ENCODE measurements around the gene AACS. TPM values are rescaled to one million over a fixed set of nuclear protein-coding genes. Genes with fewer than 3 reads are reported as not detected.
"Not testable (repeated sequence)": the region's sequence is repeated elsewhere in the genome, so short reads cannot be mapped to it uniquely, and the experiment has no call there.

The AACS gene
- polyA plus RNA-seq, 1 experiment, result 27.5 TPM

GRCh38 chr12:125081427-125081826 is 16.2 kb downstream of the AACS start:
- no peak overlapping the region for H3K4me3 ChIP-seq (ENCODE audit: low read depth, low read length)
- TF ChIP-seq, protein P1, sequence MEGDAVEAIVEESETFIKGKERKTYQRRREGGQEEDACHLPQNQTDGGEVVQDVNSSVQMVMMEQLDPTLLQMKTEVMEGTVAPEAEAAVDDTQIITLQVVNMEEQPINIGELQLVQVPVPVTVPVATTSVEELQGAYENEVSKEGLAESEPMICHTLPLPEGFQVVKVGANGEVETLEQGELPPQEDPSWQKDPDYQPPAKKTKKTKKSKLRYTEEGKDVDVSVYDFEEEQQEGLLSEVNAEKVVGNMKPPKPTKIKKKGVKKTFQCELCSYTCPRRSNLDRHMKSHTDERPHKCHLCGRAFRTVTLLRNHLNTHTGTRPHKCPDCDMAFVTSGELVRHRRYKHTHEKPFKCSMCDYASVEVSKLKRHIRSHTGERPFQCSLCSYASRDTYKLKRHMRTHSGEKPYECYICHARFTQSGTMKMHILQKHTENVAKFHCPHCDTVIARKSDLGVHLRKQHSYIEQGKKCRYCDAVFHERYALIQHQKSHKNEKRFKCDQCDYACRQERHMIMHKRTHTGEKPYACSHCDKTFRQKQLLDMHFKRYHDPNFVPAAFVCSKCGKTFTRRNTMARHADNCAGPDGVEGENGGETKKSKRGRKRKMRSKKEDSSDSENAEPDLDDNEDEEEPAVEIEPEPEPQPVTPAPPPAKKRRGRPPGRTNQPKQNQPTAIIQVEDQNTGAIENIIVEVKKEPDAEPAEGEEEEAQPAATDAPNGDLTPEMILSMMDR (IDR thresholded peaks at IDR 0.05; ENCODE audit: insufficient read depth, low read depth, low read length), result no peak
- peaks cover 18% of the 10 kb centered on the region for H3K36me3 ChIP-seq (ENCODE audit: control insufficient read depth, insufficient read depth, low read length)
- CTCF ChIA-PET, result no interaction called here
- no peak for DNase-seq (ENCODE audit: low read depth)
- no peaks in the 10 kb centered on the region for H3K27me3 ChIP-seq (ENCODE audit: control insufficient read depth, insufficient read depth, low read length)
- POLR2A ChIA-PET, result no interaction called here

DNA sequence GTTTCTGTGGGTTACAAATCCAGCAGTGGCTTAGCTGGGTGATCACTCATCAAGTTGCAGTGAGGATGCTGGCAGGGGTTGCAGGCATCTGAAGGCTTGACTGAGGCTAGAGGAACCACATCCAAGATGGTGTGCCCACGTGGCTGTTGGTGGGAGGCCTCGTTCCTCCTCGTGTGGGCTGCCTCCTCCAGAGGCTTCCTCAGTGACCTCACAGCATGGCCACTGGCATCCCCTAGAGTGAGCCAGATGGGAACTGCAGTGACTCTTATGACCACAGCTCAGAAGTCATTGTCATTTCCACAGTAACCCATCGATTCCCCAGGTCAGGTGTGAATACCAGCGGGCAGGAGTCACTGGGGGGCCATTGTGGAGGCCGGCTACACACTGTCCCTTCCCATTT is 17.8 kb downstream of the AACS start:
- POLR2A ChIA-PET, result no interaction called here
- DNase-seq (ENCODE audit: low read depth), result no peak
- peaks cover 25% of the 10 kb centered on the region for H3K36me3 ChIP-seq (ENCODE audit: control insufficient read depth, insufficient read depth, low read length)
- no peak overlapping the region for H3K4me3 ChIP-seq (ENCODE audit: low read depth, low read length)
- CTCF ChIA-PET, result no interaction called here
- TF ChIP-seq, protein P1 (IDR thresholded peaks at IDR 0.05; ENCODE audit: insufficient read depth, low read depth, low read length), result no peak
- H3K27me3 ChIP-seq (ENCODE audit: control insufficient read depth, insufficient read depth, low read length), result no peaks in the 10 kb centered on the region

- CTCF ChIA-PET; POLR2A ChIA-PET; H3K4me3 ChIP-seq (ENCODE audit: low read depth, low read length); H3K27me3 ChIP-seq (ENCODE audit: control insufficient read depth, insufficient read depth, low read length); DNase-seq (ENCODE audit: low read depth): not testable (repeated sequence)
- peaks cover 40% of the 10 kb centered on the region for H3K36me3 ChIP-seq (ENCODE audit: control insufficient read depth, insufficient read depth, low read length)
Measured at GRCh38 chr12:125088199-125088598, 23.0 kb downstream of the AACS start.

- TF ChIP-seq, protein P1 (IDR thresholded peaks at IDR 0.05; ENCODE audit: insufficient read depth, low read depth, low read length), result no peak
- peaks cover 42% of the 10 kb centered on the region for H3K36me3 ChIP-seq (ENCODE audit: control insufficient read depth, insufficient read depth, low read length)
- no peaks in the 10 kb centered on the region for H3K27me3 ChIP-seq (ENCODE audit: control insufficient read depth, insufficient read depth, low read length)
- DNase-seq (ENCODE audit: low read depth), result no peak
- POLR2A ChIA-PET, result no interaction called here
- CTCF ChIA-PET, result no interaction called here
- no peak overlapping the region for H3K4me3 ChIP-seq (ENCODE audit: low read depth, low read length)
Measured at GRCh38 chr12:125089083-125089482, 23.8 kb downstream of the AACS start.

GRCh38 chr12:125089626-125090025 is 24.4 kb downstream of the AACS start:
- ChIA-PET POLR2A (no interaction called here), CTCF (no interaction called here)
- DNase-seq (ENCODE audit: low read depth), result no peak
- H3K36me3 ChIP-seq (ENCODE audit: control insufficient read depth, insufficient read depth, low read length), result peaks cover 44% of the 10 kb centered on the region
- H3K4me3 ChIP-seq (ENCODE audit: low read depth, low read length), result no peak overlapping the region
- H3K27me3 ChIP-seq (ENCODE audit: control insufficient read depth, insufficient read depth, low read length), result no peaks in the 10 kb centered on the region
- TF ChIP-seq, protein P1 (IDR thresholded peaks at IDR 0.05; ENCODE audit: insufficient read depth, low read depth, low read length), result no peak

DNA sequence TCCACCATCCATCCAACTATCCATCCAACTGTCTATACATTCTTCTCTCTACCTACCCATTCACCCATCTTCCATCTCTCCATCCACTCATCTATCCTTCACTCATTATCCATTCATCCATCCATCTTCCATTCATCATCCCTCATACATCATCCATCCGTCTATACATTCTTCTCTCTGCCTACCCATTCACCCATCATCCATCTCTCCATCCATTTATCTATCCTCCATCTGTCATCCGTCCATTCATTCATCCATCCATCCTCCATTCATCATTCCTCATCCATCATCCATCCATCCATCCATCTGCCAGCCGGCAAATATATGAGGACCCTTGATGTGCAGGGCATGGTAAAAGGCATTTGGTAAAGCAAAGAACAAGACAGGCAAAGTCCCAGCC is 25.2 kb downstream of the AACS start:
- Histone ChIP-seq H3K36me3 (ENCODE audit: control insufficient read depth, insufficient read depth, low read length) (peaks cover 42% of the 10 kb centered on the region), H3K27me3 (ENCODE audit: control insufficient read depth, insufficient read depth, low read length) (no peaks in the 10 kb centered on the region), H3K4me3 (ENCODE audit: low read depth, low read length) (no peak overlapping the region)
- DNase-seq (ENCODE audit: low read depth), result no peak
- POLR2A ChIA-PET, result no interaction called here
- CTCF ChIA-PET, result no interaction called here
- TF ChIP-seq, protein P1 (IDR thresholded peaks at IDR 0.05; ENCODE audit: insufficient read depth, low read depth, low read length), result no peak

Measured in BJ (cell line).